GM12891 (cell line): Measurements from ENCODE around the gene BTAF1. TPM values are rescaled to one million over a fixed set of nuclear protein-coding genes. Genes with fewer than 3 reads are reported as not detected.
A peak's percentile ranks its signal among the peaks of the same experiment; 100 is the strongest.

ENCODE experiments used
- DNase-seq: peaks from one replicate; pipeline ENCODE4 v3.0.0; 2011; ENCODE audit warnings: low spot score; ENCODE audit not compliant: insufficient read length
- FAIRE-seq: peaks from 2 replicates; lab custom pipeline; 2011; peaks lifted over from hg19 to GRCh38; lab: Jason Lieb, UNC
- PAX5 ChIP-seq: IDR thresholded peaks from 2 replicates; pipeline ENCODE4 v1.6.1; 2011; ENCODE audit warnings: low read length, moderate library complexity, mild to moderate bottlenecking; ENCODE audit not compliant: insufficient read depth, severe bottlenecking
- POLR2A ChIP-seq: IDR thresholded peaks from 2 replicates; pipeline ENCODE4 v1.6.1; 2011; ENCODE audit warnings: low read depth, low read length, control low read depth
- POLR2AphosphoS5 ChIP-seq: IDR thresholded peaks from 2 replicates; pipeline ENCODE4 v1.6.1; 2011; ENCODE audit warnings: low read depth, low read length, control low read depth
- POU2F2 ChIP-seq: IDR thresholded peaks from 2 replicates; pipeline ENCODE4 v1.6.1; 2011; ENCODE audit warnings: low read depth, mild to moderate bottlenecking, control low read depth, low read length, moderate library complexity
- SPI1 ChIP-seq: IDR thresholded peaks from 2 replicates; pipeline ENCODE4 v1.6.1; 2011; ENCODE audit warnings: low read depth, low read length, control low read depth
- TAF1 ChIP-seq: IDR thresholded peaks from 2 replicates; pipeline ENCODE4 v1.6.1; 2011; ENCODE audit warnings: low read depth, low read length, control low read depth
- polyA plus RNA-seq: library from polyadenylated mRNA; unstranded; fragments of >200 nt; gene quantifications from one replicate; pipeline ENCODE4 v1.2.1, GENCODE V29; 2012; ENCODE audit warnings: low read depth, missing spikeins, inconsistent platforms; ENCODE audit not compliant: missing spikeins

Gene BTAF1
- 49.9 TPM for polyA plus RNA-seq

GRCh38 chr10:91923371-91924211, at the start of gene BTAF1:
BTAF1 (plus strand) TSS chr10:91923770; CDS start chr10:91924077, 307 bp downstream.
- FAIRE-seq (peak; percentile 99), DNase-seq (peak; percentile 80)
- TF ChIP-seq POLR2A, result peak; percentile 92
- no peak for TF ChIP-seq SPI1
- TF ChIP-seq POU2F2, result no peak
- TF ChIP-seq PAX5, result no peak
- TF ChIP-seq POLR2AphosphoS5, result peak; percentile 88
- TF ChIP-seq TAF1, result peak; percentile 51

- TF ChIP-seq POLR2A, result no peak
- no peak for TF ChIP-seq SPI1
- no peak for TF ChIP-seq POU2F2
- no peak for TF ChIP-seq TAF1
- no peak for TF ChIP-seq POLR2AphosphoS5
- TF ChIP-seq PAX5, result no peak
- DNase-seq (no peak), FAIRE-seq (no peak)
These were observed 48.4 kb upstream of the BTAF1 start for GRCh38 chr10:91875156-91875555.

- FAIRE-seq (no peak), DNase-seq (no peak)
- TF ChIP-seq TAF1 (no peak), POLR2A (no peak), SPI1 (no peak), POU2F2 (no peak), POLR2AphosphoS5 (no peak), PAX5 (no peak)
These were observed 47.8 kb upstream of the BTAF1 start for GRCh38 chr10:91875779-91876178.

GRCh38 chr10:91879515-91880170, 43.9 kb upstream of the BTAF1 start:
- FAIRE-seq, result no peak

GRCh38 chr10:91880310-91880709, 43.3 kb upstream of the BTAF1 start:
- TF ChIP-seq TAF1 (no peak), POLR2A (no peak), SPI1 (no peak), POU2F2 (no peak), POLR2AphosphoS5 (no peak), PAX5 (no peak)
- no peak for DNase-seq
- FAIRE-seq, result no peak

More at GRCh38 chr10:91879515-91880170, 43.9 kb upstream of the BTAF1 start:
- TF ChIP-seq POLR2AphosphoS5 (no peak), SPI1 (no peak), POU2F2 (no peak), PAX5 (no peak), POLR2A (no peak), TAF1 (no peak)
- DNase-seq, result no peak

- DNase-seq (no peak), FAIRE-seq (no peak)
- TF ChIP-seq POLR2A, result no peak
- no peak for TF ChIP-seq PAX5
- no peak for TF ChIP-seq SPI1
- TF ChIP-seq TAF1, result no peak
- TF ChIP-seq POU2F2, result no peak
- TF ChIP-seq POLR2AphosphoS5, result no peak
These were observed 39.8 kb upstream of the BTAF1 start for GRCh38 chr10:91883549-91884444.

- no peak for DNase-seq
- no peak for TF ChIP-seq SPI1
- TF ChIP-seq TAF1, result no peak
- TF ChIP-seq POLR2A, result no peak
- FAIRE-seq, result no peak
These were observed 39.0 kb upstream of the BTAF1 start for GRCh38 chr10:91884536-91884935.

- FAIRE-seq (no peak), DNase-seq (no peak)
- TF ChIP-seq TAF1 (no peak), SPI1 (no peak), PAX5 (no peak), POU2F2 (no peak), POLR2A (no peak), POLR2AphosphoS5 (no peak)
These were observed 38.0 kb upstream of the BTAF1 start for GRCh38 chr10:91885362-91886079.
